Esophagus muscularis mucosa (tissue), 4 donors: ENCODE measurements around the gene PCBP3. TPM values are rescaled to one million over a fixed set of nuclear protein-coding genes. Genes with fewer than 3 reads are reported as not detected.
A peak's percentile ranks its signal among the peaks of the same experiment; 100 is the strongest.
"Not testable (repeated sequence)": the region's sequence is repeated elsewhere in the genome, so short reads cannot be mapped to it uniquely, and the experiment has no call there.

ENCODE experiments used
- DNase-seq: peaks from one replicate; pipeline ENCODE4 v3.0.0-alpha.2; 2017; ENCODE audit errors: extremely low spot score
- H3K27ac ChIP-seq, 4 donors: fragments of 200-600 bp; sonication (generic); replicated peaks in 1 of 4; 1 replicate in 3 of 4; 2 replicates in 1 of 4; pipeline ENCODE4 v1.5.1; 2016 to 2019; ENCODE audit warnings: mild to moderate bottlenecking in 1 of 4
- H3K27me3 ChIP-seq, 4 donors: fragments of 200-600 bp; sonication (generic); one replicate each; pipeline versions ENCODE4 v1.5.1 to v1.6.0; 2016 to 2019
- H3K36me3 ChIP-seq, 4 donors: fragments of 200-600 bp; sonication (generic); one replicate each; pipeline ENCODE4 v1.5.1; 2016 to 2019
- H3K4me1 ChIP-seq, 4 donors: fragments of 200-600 bp; sonication (generic); one replicate each; pipeline ENCODE4 v1.5.1; 2016 to 2019
- H3K4me3 ChIP-seq, 4 donors: fragments of 200-600 bp; sonication (generic); 1 replicate in 2 of 4; 2 replicates in 2 of 4; pipeline ENCODE4 v1.5.1; 2016 to 2019; ENCODE audit warnings: mild to moderate bottlenecking in 4 of 4, moderate library complexity in 1 of 4
- H3K9me3 ChIP-seq, 4 donors: fragments of 200-600 bp; sonication (generic); 1 replicate in 3 of 4; 2 replicates in 1 of 4; pipeline ENCODE4 v1.5.1; 2016 to 2019
- EP300 ChIP-seq: sonication (generic); formaldehyde crosslinking; IDR thresholded peaks from one replicate; pipeline ENCODE4 v1.6.1; 2017; ENCODE audit warnings: antibody characterized with exemption
- POLR2A ChIP-seq: fragments of 450-650 bp; IDR thresholded peaks from one replicate; pipeline ENCODE4 v1.6.1; 2017; ENCODE audit warnings: antibody characterized with exemption, moderate library complexity, mild to moderate bottlenecking, low read depth
- POLR2AphosphoS5 ChIP-seq, 2 donors: sonication (generic); formaldehyde crosslinking; IDR thresholded peaks; one replicate each; pipeline ENCODE4 v1.6.1; 2017; ENCODE audit warnings: antibody characterized with exemption in 2 of 2
- WGBS: methylation state at CpG from one replicate; pipeline ENCODE4 v1.1.5; 2018; 5-methylcytosine and 5-hydroxymethylcytosine counted together
- intact Hi-C: fragments of 100-400 bp; cut with DNase I; formaldehyde crosslinking; loops from one replicate; pipeline ENCODE4 v1.15.1; 2023
- total RNA-seq, 4 donors: library from RNA; depleted of rRNA; stranded (reverse); fragments of >200 nt; gene quantifications; one replicate each; pipeline versions ENCODE4 v1.1.0 to v1.2.1, GENCODE V29; 2016
- TF ChIP-seq, protein P1 (sequence below), 3 experiments: fragments of 200-600 bp in 2 of 3; fragments of 450-650 bp in 1 of 3; sonication (generic) in 2 of 3; IDR thresholded peaks; one replicate each; pipeline ENCODE4 v1.5.1; 2017 to 2019; ENCODE audit warnings: antibody characterized with exemption in 3 of 3, mild to moderate bottlenecking in 2 of 3, moderate library complexity in 1 of 3

The PCBP3 gene
- total RNA-seq, 4 donors from 2014 or later, result 7.5 to 9.2 (median 8.1) TPM

DNA sequence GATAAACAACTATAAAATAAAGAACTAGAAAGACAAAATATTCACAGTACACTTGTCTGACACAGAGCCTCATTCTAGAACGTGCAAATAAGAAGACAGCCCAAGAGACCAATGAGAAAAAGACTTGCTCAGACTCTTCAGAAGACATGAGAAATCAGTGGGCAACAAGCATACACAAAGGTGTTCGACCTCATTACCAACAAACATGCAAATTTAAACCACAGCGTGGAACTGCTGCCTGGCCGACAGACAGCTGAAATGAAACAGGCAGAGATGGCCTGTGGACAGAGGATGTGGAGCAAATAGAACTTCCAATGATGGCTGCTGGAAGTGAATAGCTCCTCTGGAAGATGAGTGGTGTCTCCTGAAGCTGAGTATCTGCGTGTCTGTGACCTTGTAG lies 315.7 kb downstream of the PCBP3 start:
- no peak for DNase-seq
- Histone ChIP-seq H3K9me3 (no peaks in the 10 kb centered on the region), H3K27me3 (no peaks in the 10 kb centered on the region), H3K4me3 (no peak overlapping the region), H3K36me3 (no peaks in the 10 kb centered on the region), H3K4me1 (peaks cover 0 to 38% (median 30%) of the 10 kb centered on the region in 4 donors), H3K27ac (peak overlapping the region; percentile 38 to 64 (median 56))
- TF ChIP-seq POLR2AphosphoS5 (IDR thresholded peaks at IDR 0.05) (no peak), EP300 (no peak), POLR2A (no peak)
- TF ChIP-seq, protein P1, sequence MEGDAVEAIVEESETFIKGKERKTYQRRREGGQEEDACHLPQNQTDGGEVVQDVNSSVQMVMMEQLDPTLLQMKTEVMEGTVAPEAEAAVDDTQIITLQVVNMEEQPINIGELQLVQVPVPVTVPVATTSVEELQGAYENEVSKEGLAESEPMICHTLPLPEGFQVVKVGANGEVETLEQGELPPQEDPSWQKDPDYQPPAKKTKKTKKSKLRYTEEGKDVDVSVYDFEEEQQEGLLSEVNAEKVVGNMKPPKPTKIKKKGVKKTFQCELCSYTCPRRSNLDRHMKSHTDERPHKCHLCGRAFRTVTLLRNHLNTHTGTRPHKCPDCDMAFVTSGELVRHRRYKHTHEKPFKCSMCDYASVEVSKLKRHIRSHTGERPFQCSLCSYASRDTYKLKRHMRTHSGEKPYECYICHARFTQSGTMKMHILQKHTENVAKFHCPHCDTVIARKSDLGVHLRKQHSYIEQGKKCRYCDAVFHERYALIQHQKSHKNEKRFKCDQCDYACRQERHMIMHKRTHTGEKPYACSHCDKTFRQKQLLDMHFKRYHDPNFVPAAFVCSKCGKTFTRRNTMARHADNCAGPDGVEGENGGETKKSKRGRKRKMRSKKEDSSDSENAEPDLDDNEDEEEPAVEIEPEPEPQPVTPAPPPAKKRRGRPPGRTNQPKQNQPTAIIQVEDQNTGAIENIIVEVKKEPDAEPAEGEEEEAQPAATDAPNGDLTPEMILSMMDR (IDR thresholded peaks at IDR 0.05), result no peak
- 75% methylated on average over 5 of the region's 5 CpGs for WGBS
- intact Hi-C loops, result no loop called here

DNA sequence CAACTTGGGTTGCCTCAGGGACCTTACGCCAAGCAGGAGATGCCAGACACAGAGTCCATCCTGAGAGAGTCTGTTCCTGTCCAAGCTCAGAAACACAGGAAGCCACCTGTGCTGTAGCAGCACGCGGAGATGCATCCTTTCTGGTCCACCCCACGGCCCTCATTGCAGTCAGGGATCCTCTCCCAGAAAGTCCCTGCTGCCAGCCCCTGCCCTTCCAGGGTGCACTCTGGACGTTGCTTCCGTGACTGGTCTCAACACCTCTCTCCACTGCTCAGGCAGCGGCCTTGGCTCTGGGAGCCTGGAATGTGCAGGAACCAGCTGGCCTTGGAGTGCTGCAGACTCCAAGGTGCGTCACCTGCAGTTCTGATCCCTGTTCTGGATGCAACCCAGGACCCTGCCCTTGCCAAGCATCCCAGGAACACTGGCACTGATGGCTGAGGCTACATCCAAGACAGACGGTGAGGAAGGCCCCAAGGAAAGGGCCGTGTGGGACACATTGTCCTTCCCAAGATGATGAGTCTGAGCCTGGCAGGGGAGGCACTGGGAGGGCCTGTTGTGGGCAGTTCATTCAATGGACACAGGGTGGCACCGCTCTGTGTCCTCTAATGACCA lies 316.4 kb downstream of the PCBP3 start:
- peaks cover 0 to 32% (median 26%) of the 10 kb centered on the region in 4 donors for H3K4me1 ChIP-seq
- TF ChIP-seq EP300, result no peak
- TF ChIP-seq, protein P1 (IDR thresholded peaks at IDR 0.05), result no peak
- TF ChIP-seq POLR2AphosphoS5 (IDR thresholded peaks at IDR 0.05), result no peak
- no peak for TF ChIP-seq POLR2A
- H3K9me3 ChIP-seq, result peaks cover 0 to 5% (median 0%) of the 10 kb centered on the region in 4 donors
- H3K27me3 ChIP-seq, result no peaks in the 10 kb centered on the region
- intact Hi-C loops, result no loop called here
- DNase-seq, result no peak
- H3K27ac ChIP-seq, result no peak overlapping the region
- WGBS, result 66% methylated on average over 4 of the region's 11 CpGs
- H3K4me3 ChIP-seq, result no peak overlapping the region
- H3K36me3 ChIP-seq, result no peaks in the 10 kb centered on the region

GRCh38 chr21:45961408-45961807 lies 317.9 kb downstream of the PCBP3 start:
- H3K27ac ChIP-seq, H3K36me3 ChIP-seq, intact Hi-C loops, H3K9me3 ChIP-seq, H3K27me3 ChIP-seq, H3K4me3 ChIP-seq, DNase-seq: not testable (repeated sequence)
- 78% methylated on average over 2 of the region's 2 CpGs for whole genome bisulfite sequencing
- H3K4me1 ChIP-seq, result peaks cover 0 to 32% (median 26%) of the 10 kb centered on the region in 4 donors

- Histone ChIP-seq H3K9me3 (peaks cover 0 to 7% (median 0%) of the 10 kb centered on the region in 4 donors), H3K27me3 (no peaks in the 10 kb centered on the region), H3K36me3 (no peaks in the 10 kb centered on the region), H3K4me3 (no peak overlapping the region), H3K27ac (no peak overlapping the region), H3K4me1 (peaks cover 0 to 26% (median 21%) of the 10 kb centered on the region in 4 donors)
- DNase-seq, result no peak
- intact Hi-C loops, result no loop called here
- no peak for TF ChIP-seq EP300
- TF ChIP-seq, protein P1 (IDR thresholded peaks at IDR 0.05), result no peak
- no peak for TF ChIP-seq POLR2AphosphoS5 (IDR thresholded peaks at IDR 0.05)
- no peak for TF ChIP-seq POLR2A
- 82% methylated on average over 4 of the region's 4 CpGs for WGBS
Measured at GRCh38 chr21:45962531-45963231, 319.2 kb downstream of the PCBP3 start.

DNA sequence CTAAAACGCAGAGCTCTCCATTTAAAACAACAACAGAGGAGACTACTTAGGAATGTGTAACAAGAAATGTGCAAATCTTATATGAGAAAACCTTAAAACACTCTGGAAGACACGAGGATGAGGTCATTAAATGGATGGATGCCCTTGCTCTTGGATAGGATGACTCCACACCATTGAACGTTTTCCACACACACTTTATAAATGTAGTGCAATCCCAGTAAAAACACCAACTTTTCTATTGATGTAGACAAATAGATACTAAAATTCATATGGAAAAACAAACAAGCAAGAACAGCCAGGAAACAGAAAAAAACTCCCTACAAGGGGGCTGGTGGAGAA lies 319.7 kb downstream of the PCBP3 start:
- TF ChIP-seq POLR2A (no peak), EP300 (no peak), POLR2AphosphoS5 (IDR thresholded peaks at IDR 0.05) (no peak)
- TF ChIP-seq, protein P1 (IDR thresholded peaks at IDR 0.05), result no peak
- H3K36me3 ChIP-seq, result no peaks in the 10 kb centered on the region
- peaks cover 0 to 20% (median 15%) of the 10 kb centered on the region in 4 donors for H3K4me1 ChIP-seq
- H3K27ac ChIP-seq, result no peak overlapping the region
- 52% methylated on average over 3 of the region's 3 CpGs for WGBS
- no peak overlapping the region for H3K4me3 ChIP-seq
- H3K27me3 ChIP-seq, result no peaks in the 10 kb centered on the region
- intact Hi-C loops, result no loop called here
- DNase-seq, result no peak
- H3K9me3 ChIP-seq, result peaks cover 0 to 7% (median 0%) of the 10 kb centered on the region in 4 donors
